Stimulated activated naive CD8-positive, alpha-beta T cell treated with anti-CD3 and anti-CD28 coated beads, Interleukin-15, Interleukin-2, amounts not matched to agents 100 ng/mL and 50 ng/mL, for 24 hours (primary cell): ENCODE results near the gene CFHR3.
"Not testable (repeated sequence)": the region's sequence is repeated elsewhere in the genome, so short reads cannot be mapped to it uniquely, and the experiment has no call there.

Experiments used
- H3K27ac Mint-ChIP-seq: one replicate; pipeline ENCODE4 v1.8.0; 2021; ENCODE audit warnings: mild to moderate bottlenecking, mixed read lengths
- H3K27me3 Mint-ChIP-seq: one replicate; pipeline ENCODE4 v1.8.0; 2021; ENCODE audit warnings: mixed read lengths
- H3K36me3 Mint-ChIP-seq: one replicate; pipeline ENCODE4 v1.8.0; 2021; ENCODE audit warnings: low read depth, mixed read lengths
- H3K4me1 Mint-ChIP-seq: one replicate; pipeline ENCODE4 v1.8.0; 2021; ENCODE audit warnings: low read depth, mixed read lengths
- H3K4me3 Mint-ChIP-seq: one replicate; pipeline ENCODE4 v1.8.0; 2021; ENCODE audit warnings: mild to moderate bottlenecking, mixed read lengths
- H3K9me3 Mint-ChIP-seq: one replicate; pipeline ENCODE4 v1.8.0; 2021; ENCODE audit warnings: mixed read lengths

The CFHR3 gene

GRCh38 chr1:196797891-196798290 is 23.3 kb downstream of the CFHR3 start:
- H3K9me3 Mint-ChIP-seq, result no peaks in the 10 kb centered on the region
- H3K27ac Mint-ChIP-seq, result no peak overlapping the region
- H3K36me3 Mint-ChIP-seq, result no peaks in the 10 kb centered on the region
- H3K4me1 Mint-ChIP-seq, result no peaks in the 10 kb centered on the region
- no peak overlapping the region for H3K4me3 Mint-ChIP-seq
- H3K27me3 Mint-ChIP-seq, result no peaks in the 10 kb centered on the region

- H3K27me3 Mint-ChIP-seq, H3K9me3 Mint-ChIP-seq, H3K4me3 Mint-ChIP-seq, H3K27ac Mint-ChIP-seq, H3K36me3 Mint-ChIP-seq, H3K4me1 Mint-ChIP-seq: not testable (repeated sequence)
These were observed 27.3 kb downstream of the CFHR3 start for GRCh38 chr1:196801920-196802319.

- Mint-ChIP-seq H3K27me3 (no peaks in the 10 kb centered on the region), H3K36me3 (no peaks in the 10 kb centered on the region), H3K9me3 (no peaks in the 10 kb centered on the region), H3K27ac (no peak overlapping the region), H3K4me1 (no peaks in the 10 kb centered on the region), H3K4me3 (no peak overlapping the region)
These were observed 34.0 kb downstream of the CFHR3 start for GRCh38 chr1:196808529-196809235.

GRCh38 chr1:196817442-196817841 is 42.8 kb downstream of the CFHR3 start:
- H3K9me3 Mint-ChIP-seq, H3K36me3 Mint-ChIP-seq, H3K4me1 Mint-ChIP-seq, H3K27me3 Mint-ChIP-seq, H3K27ac Mint-ChIP-seq, H3K4me3 Mint-ChIP-seq: not testable (repeated sequence)

GRCh38 chr1:196819531-196819930 is 44.9 kb downstream of the CFHR3 start, which contains the start of gene CFHR1:
CFHR1 (plus strand) TSS chr1:196819731; CDS start chr1:196819845, 114 bp downstream.
- not testable (repeated sequence) for H3K27ac Mint-ChIP-seq, H3K4me1 Mint-ChIP-seq

GRCh38 chr1:196827860-196828259 is 53.2 kb downstream of the CFHR3 start:
- H3K4me3 Mint-ChIP-seq, H3K27ac Mint-ChIP-seq, H3K27me3 Mint-ChIP-seq, H3K9me3 Mint-ChIP-seq, H3K36me3 Mint-ChIP-seq, H3K4me1 Mint-ChIP-seq: not testable (repeated sequence)

More at GRCh38 chr1:196819531-196819930, 44.9 kb downstream of the CFHR3 start, which contains the start of gene CFHR1:
- H3K4me3 Mint-ChIP-seq, H3K36me3 Mint-ChIP-seq, H3K9me3 Mint-ChIP-seq, H3K27me3 Mint-ChIP-seq: not testable (repeated sequence)
